MM.1S (cell line): Measurements from ENCODE around the gene RNF182.

Source experiments
- EZH2 ChIP-seq: fragments of 300-600 bp; sonication (generic); optimal IDR thresholded peaks from 2 replicates; pipeline ENCODE3; 2017; ENCODE audit warnings: low read depth, mild to moderate bottlenecking, antibody characterized with exemption, low read length, mixed read lengths
- TF ChIP-seq, protein P1 (sequence below): fragments of 300-600 bp; sonication (generic); IDR thresholded peaks from 2 replicates; pipeline ENCODE4 v1.5.1; 2016; ENCODE audit warnings: antibody characterized with exemption, low read length, mixed read lengths

DNA sequence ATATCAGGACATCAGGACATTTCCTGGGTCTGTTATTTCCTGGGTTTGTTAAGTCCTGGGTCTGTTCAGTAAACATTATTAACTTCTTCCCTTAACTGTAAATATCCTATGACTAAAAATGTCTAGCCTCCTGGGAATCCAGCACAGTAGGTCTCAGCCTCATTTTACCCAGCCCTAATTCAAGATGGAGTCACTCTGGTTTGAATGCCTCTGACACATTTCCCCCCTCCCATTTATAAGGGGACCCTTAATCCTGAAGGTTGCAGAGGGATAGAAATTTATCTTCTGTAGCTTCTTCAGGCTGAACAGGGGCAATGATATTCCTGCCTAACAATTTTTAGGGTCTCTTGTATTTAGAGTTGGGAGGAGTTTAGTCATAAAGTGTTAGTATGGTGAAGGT, 21.8 kb downstream of the RNF182 start:
- TF ChIP-seq EZH2, result no peak
- TF ChIP-seq, protein P1, sequence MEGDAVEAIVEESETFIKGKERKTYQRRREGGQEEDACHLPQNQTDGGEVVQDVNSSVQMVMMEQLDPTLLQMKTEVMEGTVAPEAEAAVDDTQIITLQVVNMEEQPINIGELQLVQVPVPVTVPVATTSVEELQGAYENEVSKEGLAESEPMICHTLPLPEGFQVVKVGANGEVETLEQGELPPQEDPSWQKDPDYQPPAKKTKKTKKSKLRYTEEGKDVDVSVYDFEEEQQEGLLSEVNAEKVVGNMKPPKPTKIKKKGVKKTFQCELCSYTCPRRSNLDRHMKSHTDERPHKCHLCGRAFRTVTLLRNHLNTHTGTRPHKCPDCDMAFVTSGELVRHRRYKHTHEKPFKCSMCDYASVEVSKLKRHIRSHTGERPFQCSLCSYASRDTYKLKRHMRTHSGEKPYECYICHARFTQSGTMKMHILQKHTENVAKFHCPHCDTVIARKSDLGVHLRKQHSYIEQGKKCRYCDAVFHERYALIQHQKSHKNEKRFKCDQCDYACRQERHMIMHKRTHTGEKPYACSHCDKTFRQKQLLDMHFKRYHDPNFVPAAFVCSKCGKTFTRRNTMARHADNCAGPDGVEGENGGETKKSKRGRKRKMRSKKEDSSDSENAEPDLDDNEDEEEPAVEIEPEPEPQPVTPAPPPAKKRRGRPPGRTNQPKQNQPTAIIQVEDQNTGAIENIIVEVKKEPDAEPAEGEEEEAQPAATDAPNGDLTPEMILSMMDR, result no peak
